GM23338 (cell line): Measurements from ENCODE around the gene MAMDC2. TPM values are rescaled to one million over a fixed set of nuclear protein-coding genes. Genes with fewer than 3 reads are reported as not detected.

Experiments used
- ATAC-seq: fragments of 200-7000 bp; cut with Tn5 transposase; 3 replicates; pipeline ENCODE4 v1.9.1; 2020
- DNase-seq: peaks from one replicate; pipeline ENCODE4 v3.0.0-alpha.2; 2015; ENCODE audit warnings: low spot score
- H2AFZ ChIP-seq: fragments of 200-600 bp; sonication (generic); 2 replicates; pipeline ENCODE4 v1.8.0; 2016; ENCODE audit warnings: antibody characterized with exemption, mild to moderate bottlenecking, moderate library complexity
- H3F3A ChIP-seq: fragments of 200-600 bp; sonication (generic); replicated peaks from 2 replicates; pipeline ENCODE4 v1.8.0; 2017; ENCODE audit warnings: antibody characterized with exemption, mixed run types, low read depth
- H3K27ac ChIP-seq: fragments of 200-600 bp; sonication (generic); 2 replicates; pipeline ENCODE4 v1.6.1; 2016; ENCODE audit warnings: low read depth
- H3K27me3 ChIP-seq: fragments of 200-600 bp; sonication (generic); 2 replicates; pipeline ENCODE4 v1.8.0; 2016; ENCODE audit warnings: mild to moderate bottlenecking, mixed run types, moderate library complexity; ENCODE audit not compliant: insufficient read depth
- H3K36me3 ChIP-seq: fragments of 200-600 bp; sonication (generic); 2 replicates; pipeline ENCODE4 v1.8.0; 2016; ENCODE audit warnings: mild to moderate bottlenecking; ENCODE audit not compliant: insufficient read depth
- H3K4me1 ChIP-seq: fragments of 200-600 bp; sonication (generic); 2 replicates; pipeline ENCODE4 v1.8.0; 2016; ENCODE audit warnings: mild to moderate bottlenecking, moderate library complexity; ENCODE audit not compliant: insufficient read depth
- H3K4me2 ChIP-seq: fragments of 200-600 bp; sonication (generic); 2 replicates; pipeline ENCODE4 v1.7.1; 2017; ENCODE audit warnings: mixed run types
- H3K4me3 ChIP-seq: fragments of 200-600 bp; sonication (generic); 2 replicates; pipeline ENCODE4 v1.6.1; 2016; ENCODE audit warnings: mixed run types
- H3K79me2 ChIP-seq: fragments of 200-600 bp; sonication (generic); replicated peaks from 2 replicates; pipeline ENCODE4 v1.8.0; 2017; ENCODE audit warnings: mild to moderate bottlenecking; ENCODE audit not compliant: insufficient read depth
- H3K9me2 ChIP-seq: fragments of 200-600 bp; sonication (generic); 2 replicates; pipeline ENCODE4 v1.8.0; 2017; ENCODE audit not compliant: insufficient read depth
- H4K20me1 ChIP-seq: fragments of 200-600 bp; sonication (generic); replicated peaks from 2 replicates; pipeline ENCODE4 v1.8.0; 2017; ENCODE audit warnings: mild to moderate bottlenecking; ENCODE audit not compliant: insufficient read depth
- H3K27ac Mint-ChIP-seq: 2 replicates; pipeline ENCODE4 v1.8.0; 2020; ENCODE audit warnings: inconsistent platforms, mild to moderate bottlenecking, moderate library complexity, mixed read lengths
- H3K27me3 Mint-ChIP-seq: 3 replicates; pipeline ENCODE4 v1.8.0; 2022; ENCODE audit warnings: low read depth, mild to moderate bottlenecking, moderate library complexity, mixed read lengths, inconsistent platforms; ENCODE audit not compliant: insufficient read depth, poor library complexity
- H3K36me3 Mint-ChIP-seq: 3 replicates; pipeline ENCODE4 v1.8.0; 2021; ENCODE audit warnings: low read depth, mild to moderate bottlenecking, inconsistent platforms, moderate library complexity, mixed read lengths
- H3K4me1 Mint-ChIP-seq: 3 replicates; pipeline ENCODE4 v1.8.0; 2020; ENCODE audit warnings: mild to moderate bottlenecking, inconsistent platforms, mixed read lengths
- H3K4me3 Mint-ChIP-seq: 3 replicates; pipeline ENCODE4 v1.8.0; 2021; ENCODE audit warnings: moderate library complexity, mild to moderate bottlenecking, inconsistent platforms, mixed read lengths
- H3K9me3 Mint-ChIP-seq: 3 replicates; pipeline ENCODE4 v1.8.0; 2020; ENCODE audit warnings: moderate library complexity, mild to moderate bottlenecking, inconsistent platforms, mixed read lengths
- CREB1 ChIP-seq: fragments of 250-450 bp; sonication (Bioruptor Pico); IDR thresholded peaks from 2 replicates; pipeline ENCODE4 v1.5.0; 2020; ENCODE audit warnings: low read depth, mild to moderate bottlenecking, moderate library complexity
- EZH2 ChIP-seq: fragments of 200-600 bp; sonication (generic); IDR thresholded peaks from one replicate; pipeline ENCODE4 v1.8.0; 2017; ENCODE audit warnings: antibody characterized with exemption, mild to moderate bottlenecking, low read depth; ENCODE audit not compliant: unreplicated experiment
- JUNB ChIP-seq: IDR thresholded peaks from one replicate; pipeline ENCODE4 v1.6.1; 2016; ENCODE audit warnings: antibody characterized with exemption; ENCODE audit not compliant: unreplicated experiment
- NANOG ChIP-seq: IDR thresholded peaks from 2 replicates; pipeline ENCODE4 v1.6.1; 2016; ENCODE audit warnings: antibody characterized with exemption, borderline replicate concordance
- POLR2AphosphoS5 ChIP-seq: IDR thresholded peaks from 2 replicates; pipeline ENCODE4 v1.6.1; 2016; ENCODE audit warnings: antibody characterized with exemption, low read depth
- STAT1 ChIP-seq: IDR thresholded peaks from one replicate; pipeline ENCODE4 v1.6.1; 2016; ENCODE audit warnings: antibody characterized with exemption; ENCODE audit not compliant: unreplicated experiment
- ZNF331 ChIP-seq: fragments of 250-450 bp; sonication (Bioruptor Pico); IDR thresholded peaks from 2 replicates; pipeline ENCODE4 v1.5.0; 2020; ENCODE audit warnings: low read depth, mild to moderate bottlenecking, moderate library complexity
- polyA plus RNA-seq: library from polyadenylated mRNA; unstranded; fragments of >200 nt; fragmentation: Nextera tagmentation; extraction: Ambion mirVana; gene quantifications from 2 replicates; pipeline ENCODE4 v1.2.1, GENCODE V29; 2016
- total RNA-seq: library from RNA; depleted of rRNA; stranded (reverse); fragments of >200 nt; shearing (Covaris generic); gene quantifications from 2 replicates; pipeline ENCODE4 v1.2.3, GENCODE V29; 2014
- TF ChIP-seq, protein P1 (sequence below), 2 experiments: fragments of 200-600 bp in 1 of 2; sonication (generic) in 1 of 2; conservative IDR thresholded peaks; 2 replicates each; pipeline versions ENCODE4 v1.5.1 to v1.6.1; 2016 to 2017; ENCODE audit warnings: antibody characterized with exemption in 2 of 2, low read depth in 2 of 2, mild to moderate bottlenecking in 2 of 2, moderate library complexity in 1 of 2
- TF ChIP-seq, protein P2 (sequence below): fragments of 250-450 bp; sonication (Bioruptor Pico); IDR thresholded peaks from 2 replicates; pipeline ENCODE4 v1.5.0; 2020; ENCODE audit warnings: mild to moderate bottlenecking, moderate library complexity
- TF ChIP-seq, protein P3 (sequence below): IDR thresholded peaks from one replicate; pipeline ENCODE4 v1.6.1; 2018; ENCODE audit warnings: antibody characterized with exemption; ENCODE audit not compliant: unreplicated experiment

The MAMDC2 gene
- total and polyA plus RNA-seq, 2 experiments from 2014 or later = 7.7 to 19.6 TPM

DNA sequence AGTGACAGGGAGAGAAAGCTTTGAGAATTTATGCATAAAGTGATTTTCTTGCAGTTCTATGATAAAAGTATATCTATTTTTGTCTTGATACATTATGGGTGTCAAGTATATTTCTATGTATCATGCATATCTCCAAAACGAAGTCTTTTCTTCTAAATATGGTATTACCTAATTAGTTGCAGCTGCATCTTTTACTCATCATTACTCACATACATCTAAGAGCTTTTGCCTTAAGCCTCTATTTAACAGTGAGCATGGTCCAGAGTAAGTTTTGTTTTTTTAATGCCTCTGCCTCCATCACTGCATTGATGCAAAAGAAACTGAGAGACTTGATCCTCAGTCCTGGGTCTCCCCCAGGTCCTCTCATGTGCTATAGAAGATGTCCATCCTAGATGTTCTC, 175.1 kb downstream of the MAMDC2 start:
- Histone ChIP-seq H2AFZ (no peak overlapping the region), H3K4me1 (no peaks in the 10 kb centered on the region), H4K20me1 (no peaks in the 10 kb centered on the region), H3K4me2 (no peak overlapping the region), H3K27ac (no peak overlapping the region), H3K9me2 (peaks cover 4% of the 10 kb centered on the region; the same call in 1 of the 2 replicates), H3K4me3 (no peak overlapping the region), H3K27me3 (no peaks in the 10 kb centered on the region), H3K79me2 (no peaks in the 10 kb centered on the region), H3K36me3 (0 out of 2 replicates have a peak, but pooled peaks cover 1% of the 10 kb centered on the region), H3F3A (no peaks in the 10 kb centered on the region)
- no peak for TF ChIP-seq ZNF331
- TF ChIP-seq, protein P1, sequence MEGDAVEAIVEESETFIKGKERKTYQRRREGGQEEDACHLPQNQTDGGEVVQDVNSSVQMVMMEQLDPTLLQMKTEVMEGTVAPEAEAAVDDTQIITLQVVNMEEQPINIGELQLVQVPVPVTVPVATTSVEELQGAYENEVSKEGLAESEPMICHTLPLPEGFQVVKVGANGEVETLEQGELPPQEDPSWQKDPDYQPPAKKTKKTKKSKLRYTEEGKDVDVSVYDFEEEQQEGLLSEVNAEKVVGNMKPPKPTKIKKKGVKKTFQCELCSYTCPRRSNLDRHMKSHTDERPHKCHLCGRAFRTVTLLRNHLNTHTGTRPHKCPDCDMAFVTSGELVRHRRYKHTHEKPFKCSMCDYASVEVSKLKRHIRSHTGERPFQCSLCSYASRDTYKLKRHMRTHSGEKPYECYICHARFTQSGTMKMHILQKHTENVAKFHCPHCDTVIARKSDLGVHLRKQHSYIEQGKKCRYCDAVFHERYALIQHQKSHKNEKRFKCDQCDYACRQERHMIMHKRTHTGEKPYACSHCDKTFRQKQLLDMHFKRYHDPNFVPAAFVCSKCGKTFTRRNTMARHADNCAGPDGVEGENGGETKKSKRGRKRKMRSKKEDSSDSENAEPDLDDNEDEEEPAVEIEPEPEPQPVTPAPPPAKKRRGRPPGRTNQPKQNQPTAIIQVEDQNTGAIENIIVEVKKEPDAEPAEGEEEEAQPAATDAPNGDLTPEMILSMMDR (conservative IDR thresholded peaks at IDR 0.05; ENCODE audit: low read depth in 2 of 2) = no peak
- no peak for TF ChIP-seq EZH2
- no peak for TF ChIP-seq NANOG
- TF ChIP-seq, protein P2, sequence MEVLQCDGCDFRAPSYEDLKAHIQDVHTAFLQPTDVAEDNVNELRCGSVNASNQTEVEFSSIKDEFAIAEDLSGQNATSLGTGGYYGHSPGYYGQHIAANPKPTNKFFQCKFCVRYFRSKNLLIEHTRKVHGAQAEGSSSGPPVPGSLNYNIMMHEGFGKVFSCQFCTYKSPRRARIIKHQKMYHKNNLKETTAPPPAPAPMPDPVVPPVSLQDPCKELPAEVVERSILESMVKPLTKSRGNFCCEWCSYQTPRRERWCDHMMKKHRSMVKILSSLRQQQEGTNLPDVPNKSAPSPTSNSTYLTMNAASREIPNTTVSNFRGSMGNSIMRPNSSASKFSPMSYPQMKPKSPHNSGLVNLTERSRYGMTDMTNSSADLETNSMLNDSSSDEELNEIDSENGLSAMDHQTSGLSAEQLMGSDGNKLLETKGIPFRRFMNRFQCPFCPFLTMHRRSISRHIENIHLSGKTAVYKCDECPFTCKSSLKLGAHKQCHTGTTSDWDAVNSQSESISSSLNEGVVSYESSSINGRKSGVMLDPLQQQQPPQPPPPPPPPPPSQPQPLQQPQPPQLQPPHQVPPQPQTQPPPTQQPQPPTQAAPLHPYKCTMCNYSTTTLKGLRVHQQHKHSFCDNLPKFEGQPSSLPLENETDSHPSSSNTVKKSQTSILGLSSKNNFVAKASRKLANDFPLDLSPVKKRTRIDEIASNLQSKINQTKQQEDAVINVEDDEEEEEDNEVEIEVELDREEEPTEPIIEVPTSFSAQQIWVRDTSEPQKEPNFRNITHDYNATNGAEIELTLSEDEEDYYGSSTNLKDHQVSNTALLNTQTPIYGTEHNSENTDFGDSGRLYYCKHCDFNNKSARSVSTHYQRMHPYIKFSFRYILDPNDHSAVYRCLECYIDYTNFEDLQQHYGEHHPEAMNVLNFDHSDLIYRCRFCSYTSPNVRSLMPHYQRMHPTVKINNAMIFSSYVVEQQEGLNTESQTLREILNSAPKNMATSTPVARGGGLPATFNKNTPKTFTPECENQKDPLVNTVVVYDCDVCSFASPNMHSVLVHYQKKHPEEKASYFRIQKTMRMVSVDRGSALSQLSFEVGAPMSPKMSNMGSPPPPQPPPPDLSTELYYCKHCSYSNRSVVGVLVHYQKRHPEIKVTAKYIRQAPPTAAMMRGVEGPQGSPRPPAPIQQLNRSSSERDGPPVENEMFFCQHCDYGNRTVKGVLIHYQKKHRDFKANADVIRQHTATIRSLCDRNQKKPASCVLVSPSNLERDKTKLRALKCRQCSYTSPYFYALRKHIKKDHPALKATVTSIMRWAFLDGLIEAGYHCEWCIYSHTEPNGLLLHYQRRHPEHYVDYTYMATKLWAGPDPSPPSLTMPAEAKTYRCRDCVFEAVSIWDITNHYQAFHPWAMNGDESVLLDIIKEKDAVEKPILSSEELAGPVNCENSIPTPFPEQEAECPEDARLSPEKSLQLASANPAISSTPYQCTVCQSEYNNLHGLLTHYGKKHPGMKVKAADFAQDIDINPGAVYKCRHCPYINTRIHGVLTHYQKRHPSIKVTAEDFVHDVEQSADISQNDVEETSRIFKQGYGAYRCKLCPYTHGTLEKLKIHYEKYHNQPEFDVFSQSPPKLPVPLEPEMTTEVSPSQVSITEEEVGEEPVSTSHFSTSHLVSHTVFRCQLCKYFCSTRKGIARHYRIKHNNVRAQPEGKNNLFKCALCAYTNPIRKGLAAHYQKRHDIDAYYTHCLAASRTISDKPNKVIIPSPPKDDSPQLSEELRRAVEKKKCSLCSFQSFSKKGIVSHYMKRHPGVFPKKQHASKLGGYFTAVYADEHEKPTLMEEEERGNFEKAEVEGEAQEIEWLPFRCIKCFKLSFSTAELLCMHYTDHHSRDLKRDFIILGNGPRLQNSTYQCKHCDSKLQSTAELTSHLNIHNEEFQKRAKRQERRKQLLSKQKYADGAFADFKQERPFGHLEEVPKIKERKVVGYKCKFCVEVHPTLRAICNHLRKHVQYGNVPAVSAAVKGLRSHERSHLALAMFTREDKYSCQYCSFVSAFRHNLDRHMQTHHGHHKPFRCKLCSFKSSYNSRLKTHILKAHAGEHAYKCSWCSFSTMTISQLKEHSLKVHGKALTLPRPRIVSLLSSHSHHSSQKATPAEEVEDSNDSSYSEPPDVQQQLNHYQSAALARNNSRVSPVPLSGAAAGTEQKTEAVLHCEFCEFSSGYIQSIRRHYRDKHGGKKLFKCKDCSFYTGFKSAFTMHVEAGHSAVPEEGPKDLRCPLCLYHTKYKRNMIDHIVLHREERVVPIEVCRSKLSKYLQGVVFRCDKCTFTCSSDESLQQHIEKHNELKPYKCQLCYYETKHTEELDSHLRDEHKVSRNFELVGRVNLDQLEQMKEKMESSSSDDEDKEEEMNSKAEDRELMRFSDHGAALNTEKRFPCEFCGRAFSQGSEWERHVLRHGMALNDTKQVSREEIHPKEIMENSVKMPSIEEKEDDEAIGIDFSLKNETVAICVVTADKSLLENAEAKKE (CRISPR knock-in tag) = no peak
- TF ChIP-seq CREB1 (CRISPR knock-in tag) = no peak
- no peak for TF ChIP-seq STAT1
- TF ChIP-seq, protein P3, sequence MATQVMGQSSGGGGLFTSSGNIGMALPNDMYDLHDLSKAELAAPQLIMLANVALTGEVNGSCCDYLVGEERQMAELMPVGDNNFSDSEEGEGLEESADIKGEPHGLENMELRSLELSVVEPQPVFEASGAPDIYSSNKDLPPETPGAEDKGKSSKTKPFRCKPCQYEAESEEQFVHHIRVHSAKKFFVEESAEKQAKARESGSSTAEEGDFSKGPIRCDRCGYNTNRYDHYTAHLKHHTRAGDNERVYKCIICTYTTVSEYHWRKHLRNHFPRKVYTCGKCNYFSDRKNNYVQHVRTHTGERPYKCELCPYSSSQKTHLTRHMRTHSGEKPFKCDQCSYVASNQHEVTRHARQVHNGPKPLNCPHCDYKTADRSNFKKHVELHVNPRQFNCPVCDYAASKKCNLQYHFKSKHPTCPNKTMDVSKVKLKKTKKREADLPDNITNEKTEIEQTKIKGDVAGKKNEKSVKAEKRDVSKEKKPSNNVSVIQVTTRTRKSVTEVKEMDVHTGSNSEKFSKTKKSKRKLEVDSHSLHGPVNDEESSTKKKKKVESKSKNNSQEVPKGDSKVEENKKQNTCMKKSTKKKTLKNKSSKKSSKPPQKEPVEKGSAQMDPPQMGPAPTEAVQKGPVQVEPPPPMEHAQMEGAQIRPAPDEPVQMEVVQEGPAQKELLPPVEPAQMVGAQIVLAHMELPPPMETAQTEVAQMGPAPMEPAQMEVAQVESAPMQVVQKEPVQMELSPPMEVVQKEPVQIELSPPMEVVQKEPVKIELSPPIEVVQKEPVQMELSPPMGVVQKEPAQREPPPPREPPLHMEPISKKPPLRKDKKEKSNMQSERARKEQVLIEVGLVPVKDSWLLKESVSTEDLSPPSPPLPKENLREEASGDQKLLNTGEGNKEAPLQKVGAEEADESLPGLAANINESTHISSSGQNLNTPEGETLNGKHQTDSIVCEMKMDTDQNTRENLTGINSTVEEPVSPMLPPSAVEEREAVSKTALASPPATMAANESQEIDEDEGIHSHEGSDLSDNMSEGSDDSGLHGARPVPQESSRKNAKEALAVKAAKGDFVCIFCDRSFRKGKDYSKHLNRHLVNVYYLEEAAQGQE = no peak
- no peak for TF ChIP-seq JUNB
- no peak for TF ChIP-seq POLR2AphosphoS5
- Mint-ChIP-seq H3K27ac (no peak overlapping the region), H3K27me3 (no peaks in the 10 kb centered on the region), H3K36me3 (peaks cover 8% of the 10 kb centered on the region), H3K4me1 (no peaks in the 10 kb centered on the region), H3K9me3 (peaks cover 8% of the 10 kb centered on the region), H3K4me3 (no peak overlapping the region)
- ATAC-seq (no peak), DNase-seq (no peak)
